SU-DHL-6 (cell line): ENCODE results near the gene ZNF609.

ENCODE experiments used
- CTCF ChIP-seq: fragments of 200-600 bp; sonication (generic); IDR thresholded peaks from one replicate; pipeline ENCODE4 v1.5.1; 2017; ENCODE audit warnings: antibody characterized with exemption, mild to moderate bottlenecking, low read length, moderate library complexity; ENCODE audit not compliant: insufficient read depth, poor library complexity, severe bottlenecking
- EZH2phosphoT487 ChIP-seq: fragments of 200-600 bp; sonication (generic), shearing (Covaris generic); conservative IDR thresholded peaks from 2 replicates; pipeline ENCODE4 v1.6.1; 2018; ENCODE audit warnings: mild to moderate bottlenecking, antibody characterized with exemption, low read length, moderate library complexity, mixed read lengths

- TF ChIP-seq CTCF (no peak), EZH2phosphoT487 (no peak)
Measured at GRCh38 chr15:64444836-64445235, 15.5 kb upstream of the ZNF609 start.
